HEK293 (cell line): Measurements from ENCODE around the gene ULBP2.
A peak's percentile ranks its signal among the peaks of the same experiment; 100 is the strongest.

Source experiments
- KLF16 ChIP-seq: fragments of 450-650 bp; formaldehyde crosslinking; IDR thresholded peaks from 2 replicates; pipeline ENCODE4 v1.5.1; 2017; ENCODE audit warnings: missing biosample characterization, missing genetic modification characterization
- MZF1 ChIP-seq: fragments of 450-650 bp; formaldehyde crosslinking; IDR thresholded peaks from 2 replicates; pipeline ENCODE4 v1.5.1; 2017; ENCODE audit warnings: missing biosample characterization, missing genetic modification characterization, borderline replicate concordance
- OSR2 ChIP-seq: fragments of 450-650 bp; formaldehyde crosslinking; IDR thresholded peaks from 2 replicates; pipeline ENCODE4 v1.5.1; 2016; ENCODE audit warnings: missing biosample characterization, missing genetic modification characterization
- PRDM10 ChIP-seq: fragments of 450-650 bp; formaldehyde crosslinking; IDR thresholded peaks from 2 replicates; pipeline ENCODE4 v1.5.1; 2016; ENCODE audit warnings: missing biosample characterization, missing genetic modification characterization
- SCRT2 ChIP-seq: fragments of 450-650 bp; formaldehyde crosslinking; IDR thresholded peaks from 2 replicates; pipeline ENCODE4 v1.5.1; 2016; ENCODE audit warnings: missing biosample characterization, missing genetic modification characterization
- SP2 ChIP-seq: fragments of 450-650 bp; formaldehyde crosslinking; IDR thresholded peaks from 2 replicates; pipeline ENCODE4 v1.5.1; 2016; ENCODE audit warnings: missing biosample characterization, missing genetic modification characterization
- WT1 ChIP-seq: fragments of 450-650 bp; formaldehyde crosslinking; IDR thresholded peaks from 2 replicates; pipeline ENCODE4 v1.5.1; 2016; ENCODE audit warnings: missing biosample characterization, missing genetic modification characterization
- ZBTB11 ChIP-seq: fragments of 450-650 bp; formaldehyde crosslinking; conservative IDR thresholded peaks from 2 replicates; pipeline ENCODE4 v1.5.1; 2016; ENCODE audit warnings: low read depth, missing biosample characterization, missing genetic modification characterization
- ZBTB17 ChIP-seq: fragments of 450-650 bp; formaldehyde crosslinking; IDR thresholded peaks from 2 replicates; pipeline ENCODE4 v1.5.1; 2016; ENCODE audit warnings: missing biosample characterization, missing genetic modification characterization
- ZBTB44 ChIP-seq: fragments of 450-650 bp; IDR thresholded peaks from 2 replicates; pipeline ENCODE4 v1.5.1; 2018; ENCODE audit warnings: missing biosample characterization, mild to moderate bottlenecking, missing genetic modification characterization
- ZNF10 ChIP-seq: fragments of 450-650 bp; formaldehyde crosslinking; IDR thresholded peaks from 2 replicates; pipeline ENCODE4 v1.5.1; 2017; ENCODE audit warnings: missing biosample characterization, missing genetic modification characterization
- ZNF114 ChIP-seq: fragments of 450-650 bp; formaldehyde crosslinking; IDR thresholded peaks from 2 replicates; pipeline ENCODE4 v1.5.0; 2017; ENCODE audit warnings: missing biosample characterization, missing genetic modification characterization
- ZNF169 ChIP-seq: fragments of 450-650 bp; formaldehyde crosslinking; IDR thresholded peaks from 2 replicates; pipeline ENCODE4 v1.5.1; 2016; ENCODE audit warnings: missing biosample characterization, missing genetic modification characterization
- ZNF184 ChIP-seq: fragments of 450-650 bp; IDR thresholded peaks from 2 replicates; pipeline ENCODE4 v1.5.1; 2018; ENCODE audit warnings: missing biosample characterization, mild to moderate bottlenecking, missing genetic modification characterization
- ZNF19 ChIP-seq: fragments of 450-650 bp; formaldehyde crosslinking; IDR thresholded peaks from 2 replicates; pipeline ENCODE4; 2016; ENCODE audit warnings: missing biosample characterization, missing genetic modification characterization, low read depth
- ZNF2 ChIP-seq: fragments of 450-650 bp; formaldehyde crosslinking; IDR thresholded peaks from 2 replicates; pipeline ENCODE4 v1.5.1; 2016; ENCODE audit warnings: missing biosample characterization, missing genetic modification characterization
- ZNF211 ChIP-seq: fragments of 450-650 bp; formaldehyde crosslinking; IDR thresholded peaks from 2 replicates; pipeline ENCODE4 v1.5.1; 2016; ENCODE audit warnings: low read depth, missing biosample characterization, missing genetic modification characterization
- ZNF214 ChIP-seq: fragments of 450-650 bp; formaldehyde crosslinking; IDR thresholded peaks from 2 replicates; pipeline ENCODE4 v1.5.1; 2017; ENCODE audit warnings: missing biosample characterization, mild to moderate bottlenecking, missing genetic modification characterization, borderline replicate concordance
- ZNF266 ChIP-seq: fragments of 450-650 bp; formaldehyde crosslinking; IDR thresholded peaks from 2 replicates; pipeline ENCODE4 v1.5.1; 2016; ENCODE audit warnings: missing biosample characterization, missing genetic modification characterization, low read depth
- ZNF274 ChIP-seq, 2 experiments: fragments of 200-500 bp in 1 of 2; fragments of 450-650 bp in 1 of 2; sonication (Bioruptor generic) in 1 of 2; formaldehyde crosslinking in 1 of 2; IDR thresholded peaks; 2 replicates each; pipeline versions ENCODE4 v1.5.1 to v1.6.1; 2014 to 2016; ENCODE audit warnings: borderline replicate concordance in 1 of 2, inconsistent platforms in 1 of 2, low read length in 1 of 2, missing biosample characterization in 1 of 2, missing genetic modification characterization in 1 of 2
- ZNF362 ChIP-seq: fragments of 450-650 bp; formaldehyde crosslinking; IDR thresholded peaks from 2 replicates; pipeline ENCODE4 v1.5.1; 2016; ENCODE audit warnings: missing biosample characterization, missing genetic modification characterization
- ZNF423 ChIP-seq: fragments of 450-650 bp; formaldehyde crosslinking; IDR thresholded peaks from 2 replicates; pipeline ENCODE4 v1.5.1; 2016; ENCODE audit warnings: missing biosample characterization, missing genetic modification characterization
- ZNF426 ChIP-seq: fragments of 450-650 bp; formaldehyde crosslinking; IDR thresholded peaks from 2 replicates; pipeline ENCODE4 v1.5.1; 2017; ENCODE audit warnings: missing biosample characterization, missing genetic modification characterization, mild to moderate bottlenecking, inconsistent platforms, moderate library complexity
- ZNF48 ChIP-seq: fragments of 450-650 bp; formaldehyde crosslinking; IDR thresholded peaks from 2 replicates; pipeline ENCODE4 v1.5.1; 2016; ENCODE audit warnings: missing biosample characterization, missing genetic modification characterization
- ZNF488 ChIP-seq: fragments of 450-650 bp; formaldehyde crosslinking; IDR thresholded peaks from 2 replicates; pipeline ENCODE4 v1.5.1; 2016; ENCODE audit warnings: missing biosample characterization, missing genetic modification characterization
- ZNF549 ChIP-seq: fragments of 450-650 bp; IDR thresholded peaks from 2 replicates; pipeline ENCODE4 v1.5.1; 2018; ENCODE audit warnings: missing biosample characterization, missing genetic modification characterization, mild to moderate bottlenecking, inconsistent platforms, moderate library complexity
- ZNF626 ChIP-seq: fragments of 450-650 bp; sonication (Bioruptor Pico); formaldehyde crosslinking; IDR thresholded peaks from 2 replicates; pipeline ENCODE4 v1.5.1; 2018; ENCODE audit warnings: missing biosample characterization, missing genetic modification characterization, inconsistent platforms
- ZNF785 ChIP-seq: fragments of 450-650 bp; formaldehyde crosslinking; IDR thresholded peaks from 2 replicates; pipeline ENCODE4 v1.5.1; 2016; ENCODE audit warnings: missing biosample characterization, missing genetic modification characterization
- ZSCAN23 ChIP-seq: fragments of 450-650 bp; formaldehyde crosslinking; IDR thresholded peaks from 2 replicates; pipeline ENCODE4 v1.5.1; 2016; ENCODE audit warnings: missing biosample characterization, missing genetic modification characterization

Gene ULBP2

GRCh38 chr6:149941583-149942460 is at the start of gene ULBP2 (continued):
- TF ChIP-seq ZSCAN23 (tag by site-specific recombination) (no peak), ZNF549 (tag by site-specific recombination) (no peak), ZNF785 (tag by site-specific recombination) (no peak), ZBTB11 (peak; percentile 64; the same call in 1 of the 2 replicates), PRDM10 (peak; percentile 94), ZNF362 (no peak), ZNF2 (tag by site-specific recombination) (0 out of 2 replicates have a peak, but pooled peaks have one; percentile 12), ZNF423 (tag by site-specific recombination) (no peak), MZF1 (tag by site-specific recombination) (no peak), ZNF184 (tag by site-specific recombination) (no peak), ZBTB44 (tag by site-specific recombination) (no peak), ZBTB17 (tag by site-specific recombination) (peak; percentile 74), KLF16 (no peak), ZNF626 (no peak), ZNF214 (no peak), OSR2 (peak; percentile 63), ZNF10 (tag by site-specific recombination) (no peak), WT1 (tag by site-specific recombination) (peak; percentile 85), ZNF169 (no peak), ZNF488 (tag by site-specific recombination) (no peak), ZNF114 (tag by site-specific recombination) (no peak), ZNF266 (tag by site-specific recombination) (no peak), SP2 (tag by site-specific recombination) (peak; percentile 95), SCRT2 (tag by site-specific recombination) (no peak), ZNF274 (IDR thresholded peaks at IDR 0.05; ENCODE audit: low read length) (no peak), ZNF274 (tag by site-specific recombination; IDR thresholded peaks at IDR 0.05; ENCODE audit: borderline replicate concordance) (no peak), ZNF48 (no peak), ZNF426 (no peak), ZNF211 (tag by site-specific recombination) (no peak), ZNF19 (tag by site-specific recombination) (no peak)
